ENCODE results near the gene JADE3.
A peak's percentile ranks its signal among the peaks of the same experiment; 100 is the strongest.
"Not testable (repeated sequence)": the region's sequence is repeated elsewhere in the genome, so short reads cannot be mapped to it uniquely, and the experiment has no call there.

Gene JADE3

GRCh38 chrX:46929439-46930261, 17.4 kb downstream of the JADE3 start:
- no peak for DNase-seq (ENCODE audit: extremely low read depth in 1 of 2, low read depth in 1 of 2)

GRCh38 chrX:46935295-46935694, 23.1 kb downstream of the JADE3 start:
- no peak for DNase-seq (ENCODE audit: extremely low read depth in 1 of 2, low read depth in 1 of 2)

- no peak for DNase-seq (ENCODE audit: extremely low read depth in 1 of 2, low read depth in 1 of 2)
These were observed 26.4 kb downstream of the JADE3 start for GRCh38 chrX:46938589-46938988.

GRCh38 chrX:46941341-46941740, 29.1 kb downstream of the JADE3 start:
- DNase-seq (ENCODE audit: extremely low read depth in 1 of 2, low read depth in 1 of 2) = no peak

GRCh38 chrX:46953137-46953527, 40.9 kb downstream of the JADE3 start:
- no peak for DNase-seq (ENCODE audit: extremely low read depth in 1 of 2, low read depth in 1 of 2)

GRCh38 chrX:46953597-46953996, 41.4 kb downstream of the JADE3 start:
- DNase-seq (ENCODE audit: extremely low read depth in 1 of 2, low read depth in 1 of 2) = no peak

GRCh38 chrX:46954716-46955115, 42.5 kb downstream of the JADE3 start:
- DNase-seq (ENCODE audit: extremely low read depth in 1 of 2, low read depth in 1 of 2) = no peak

- not testable (repeated sequence) for DNase-seq (ENCODE audit: extremely low read depth in 1 of 2, low read depth in 1 of 2)
These were observed 44.4 kb downstream of the JADE3 start for GRCh38 chrX:46956589-46956988.

- no peak for DNase-seq (ENCODE audit: extremely low read depth in 1 of 2, low read depth in 1 of 2)
These were observed 45.1 kb downstream of the JADE3 start for GRCh38 chrX:46957297-46957696.

GRCh38 chrX:46959101-46959500, 46.9 kb downstream of the JADE3 start:
- DNase-seq (ENCODE audit: extremely low read depth in 1 of 2, low read depth in 1 of 2) = no peak

- DNase-seq (ENCODE audit: extremely low read depth in 1 of 2, low read depth in 1 of 2) = no peak
These were observed 47.9 kb downstream of the JADE3 start for GRCh38 chrX:46959985-46960700.

- DNase-seq (ENCODE audit: extremely low read depth in 1 of 2, low read depth in 1 of 2) = no peak
These were observed 48.9 kb downstream of the JADE3 start for GRCh38 chrX:46961097-46961496.

- no peak for DNase-seq (ENCODE audit: extremely low read depth in 1 of 2, low read depth in 1 of 2)
These were observed 49.5 kb downstream of the JADE3 start for GRCh38 chrX:46961574-46962283.

- DNase-seq (ENCODE audit: extremely low read depth in 1 of 2, low read depth in 1 of 2) = no peak
These were observed 53.0 kb downstream of the JADE3 start for GRCh38 chrX:46965125-46965758.

GRCh38 chrX:46967547-46967946, 55.3 kb downstream of the JADE3 start:
- no peak for DNase-seq (ENCODE audit: extremely low read depth in 1 of 2, low read depth in 1 of 2)

GRCh38 chrX:46977046-46977445, 64.8 kb downstream of the JADE3 start:
- not testable (repeated sequence) for DNase-seq (ENCODE audit: extremely low read depth in 1 of 2, low read depth in 1 of 2)

- DNase-seq (ENCODE audit: extremely low read depth in 1 of 2, low read depth in 1 of 2) = peak; percentile 16 to 52
These were observed 66.4 kb downstream of the JADE3 start for GRCh38 chrX:46978341-46979291.

GRCh38 chrX:46984705-46985104, 72.5 kb downstream of the JADE3 start:
- DNase-seq (ENCODE audit: extremely low read depth in 1 of 2, low read depth in 1 of 2) = no peak

- DNase-seq (ENCODE audit: extremely low read depth in 1 of 2, low read depth in 1 of 2) = no peak
These were observed 77.3 kb downstream of the JADE3 start for GRCh38 chrX:46989548-46989947.

GRCh38 chrX:46991664-46992063, 79.4 kb downstream of the JADE3 start:
- DNase-seq (ENCODE audit: extremely low read depth in 1 of 2, low read depth in 1 of 2) = no peak
